NCI-H1694 (cell line): Measurements from ENCODE around the gene ZNF672.

Experiments
- DNase-seq: peaks from one replicate; lab custom pipeline; 2025; lab: John Stamatoyannopoulos, UW

Gene ZNF672

GRCh38 chr1:248837045-248837780 lies 811 bp upstream of the ZNF672 start:
- no peak for DNase-seq

- DNase-seq: peak; percentile 80
Measured at GRCh38 chr1:248838357-248839167, 538 bp downstream of the ZNF672 start.

GRCh38 chr1:248839168-248839555 lies 1.1 kb downstream of the ZNF672 start:
- no peak for DNase-seq

GRCh38 chr1:248840946-248841345 lies 2.9 kb downstream of the ZNF672 start:
- DNase-seq: no peak

- DNase-seq: peak; percentile 35
Measured at GRCh38 chr1:248841702-248842395, 3.8 kb downstream of the ZNF672 start.

- DNase-seq: no peak
Measured at GRCh38 chr1:248842781-248843331, 4.8 kb downstream of the ZNF672 start.

GRCh38 chr1:248843687-248844086 lies 5.7 kb downstream of the ZNF672 start:
- no peak for DNase-seq

- no peak for DNase-seq
Measured at GRCh38 chr1:248844526-248844925, 6.5 kb downstream of the ZNF672 start.

- no peak for DNase-seq
Measured at GRCh38 chr1:248847181-248847955, 9.3 kb downstream of the ZNF672 start.

- no peak for DNase-seq
Measured at GRCh38 chr1:248847956-248848561, 10.0 kb downstream of the ZNF672 start.

GRCh38 chr1:248848602-248849001 lies 10.6 kb downstream of the ZNF672 start:
- DNase-seq: no peak

- DNase-seq: no peak
Measured at GRCh38 chr1:248849152-248849551, 11.1 kb downstream of the ZNF672 start.

- no peak for DNase-seq
Measured at GRCh38 chr1:248849637-248850036, 11.6 kb downstream of the ZNF672 start.

GRCh38 chr1:248850124-248850523 lies 12.1 kb downstream of the ZNF672 start:
- DNase-seq: no peak

- DNase-seq: no peak
Measured at GRCh38 chr1:248850536-248851251, 12.7 kb downstream of the ZNF672 start.

GRCh38 chr1:248851390-248851789 lies 13.4 kb downstream of the ZNF672 start:
- DNase-seq: no peak

- DNase-seq: no peak
Measured at GRCh38 chr1:248852481-248853405, 14.7 kb downstream of the ZNF672 start.

- DNase-seq: no peak
Measured at GRCh38 chr1:248853663-248854375, 15.8 kb downstream of the ZNF672 start.

GRCh38 chr1:248855580-248855979 lies 17.6 kb downstream of the ZNF672 start:
- DNase-seq: no peak
